Activated naive CD8-positive, alpha-beta T cell (primary cell): ENCODE results near the gene BIRC7.

Source experiments
- H3K27ac Mint-ChIP-seq: one replicate; pipeline ENCODE4 v1.8.0; 2021; ENCODE audit warnings: mixed read lengths
- H3K27me3 Mint-ChIP-seq: one replicate; pipeline ENCODE4 v1.8.0; 2021; ENCODE audit warnings: mixed read lengths
- H3K36me3 Mint-ChIP-seq: one replicate; pipeline ENCODE4 v1.8.0; 2021; ENCODE audit warnings: mixed read lengths
- H3K4me1 Mint-ChIP-seq: one replicate; pipeline ENCODE4 v1.8.0; 2021; ENCODE audit warnings: low read depth, mixed read lengths
- H3K4me3 Mint-ChIP-seq: one replicate; pipeline ENCODE4 v1.8.0; 2021; ENCODE audit warnings: mild to moderate bottlenecking, mixed read lengths
- H3K9me3 Mint-ChIP-seq: one replicate; pipeline ENCODE4 v1.8.0; 2021; ENCODE audit warnings: low read depth, mixed read lengths

The BIRC7 gene

DNA sequence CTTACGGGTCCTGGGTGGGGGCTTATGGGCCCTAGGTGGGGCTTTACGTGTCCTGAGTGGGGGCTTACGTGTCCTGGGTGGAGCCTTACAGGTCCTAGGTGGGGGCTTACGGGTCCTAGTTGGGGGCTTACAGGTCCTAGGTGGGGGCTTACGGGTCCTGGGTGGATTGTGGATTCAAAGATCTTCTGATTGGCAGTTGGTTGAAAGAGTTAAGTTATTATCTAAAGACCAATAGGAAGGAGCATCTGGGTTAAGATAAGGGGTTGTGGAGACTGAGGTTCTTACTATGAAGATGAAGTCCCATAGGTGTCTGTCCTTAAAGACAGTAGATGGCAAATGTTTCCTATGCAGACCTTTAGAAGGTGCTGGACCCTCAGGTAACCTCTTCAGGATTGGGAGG, 8.4 kb upstream of the BIRC7 start:
- Mint-ChIP-seq H3K36me3 (no peaks in the 10 kb centered on the region), H3K4me3 (no peak overlapping the region), H3K27me3 (peaks cover 12% of the 10 kb centered on the region), H3K9me3 (no peaks in the 10 kb centered on the region), H3K27ac (no peak overlapping the region), H3K4me1 (no peaks in the 10 kb centered on the region)

- H3K27ac Mint-ChIP-seq: no peak overlapping the region
These were observed 6.9 kb upstream of the BIRC7 start for GRCh38 chr20:63228806-63229205.

DNA sequence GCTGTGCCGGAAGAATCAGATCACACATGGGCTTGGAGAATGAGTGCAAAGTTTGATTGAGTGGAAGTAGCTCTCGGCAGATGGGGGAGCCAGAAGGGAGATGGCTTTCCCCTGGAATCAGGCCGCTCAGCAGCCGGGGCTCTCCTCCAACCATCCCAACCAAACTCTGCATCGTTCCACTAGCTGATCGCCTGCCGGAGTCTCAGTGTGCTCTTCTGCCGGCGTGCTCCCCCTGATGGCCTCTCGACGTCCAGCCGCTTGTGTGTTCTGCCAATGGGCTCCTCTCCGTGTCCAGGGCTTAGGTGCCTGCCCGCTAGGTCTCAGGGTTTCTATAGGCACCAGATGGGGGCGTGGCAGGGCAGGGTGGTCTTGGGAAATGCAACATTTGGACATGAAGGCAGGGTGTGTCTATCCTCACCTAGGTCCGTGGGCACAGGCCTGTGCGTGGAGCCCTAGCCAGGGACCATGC, 4.9 kb upstream of the BIRC7 start:
- Mint-ChIP-seq H3K36me3 (no peaks in the 10 kb centered on the region), H3K9me3 (no peaks in the 10 kb centered on the region), H3K4me3 (no peak overlapping the region), H3K27me3 (peaks cover 13% of the 10 kb centered on the region), H3K4me1 (peaks cover 2% of the 10 kb centered on the region), H3K27ac (no peak overlapping the region)

More at GRCh38 chr20:63228806-63229205, 6.9 kb upstream of the BIRC7 start:
- Mint-ChIP-seq H3K4me1 (no peaks in the 10 kb centered on the region), H3K36me3 (no peaks in the 10 kb centered on the region), H3K4me3 (no peak overlapping the region), H3K9me3 (no peaks in the 10 kb centered on the region), H3K27me3 (peaks cover 13% of the 10 kb centered on the region)

DNA sequence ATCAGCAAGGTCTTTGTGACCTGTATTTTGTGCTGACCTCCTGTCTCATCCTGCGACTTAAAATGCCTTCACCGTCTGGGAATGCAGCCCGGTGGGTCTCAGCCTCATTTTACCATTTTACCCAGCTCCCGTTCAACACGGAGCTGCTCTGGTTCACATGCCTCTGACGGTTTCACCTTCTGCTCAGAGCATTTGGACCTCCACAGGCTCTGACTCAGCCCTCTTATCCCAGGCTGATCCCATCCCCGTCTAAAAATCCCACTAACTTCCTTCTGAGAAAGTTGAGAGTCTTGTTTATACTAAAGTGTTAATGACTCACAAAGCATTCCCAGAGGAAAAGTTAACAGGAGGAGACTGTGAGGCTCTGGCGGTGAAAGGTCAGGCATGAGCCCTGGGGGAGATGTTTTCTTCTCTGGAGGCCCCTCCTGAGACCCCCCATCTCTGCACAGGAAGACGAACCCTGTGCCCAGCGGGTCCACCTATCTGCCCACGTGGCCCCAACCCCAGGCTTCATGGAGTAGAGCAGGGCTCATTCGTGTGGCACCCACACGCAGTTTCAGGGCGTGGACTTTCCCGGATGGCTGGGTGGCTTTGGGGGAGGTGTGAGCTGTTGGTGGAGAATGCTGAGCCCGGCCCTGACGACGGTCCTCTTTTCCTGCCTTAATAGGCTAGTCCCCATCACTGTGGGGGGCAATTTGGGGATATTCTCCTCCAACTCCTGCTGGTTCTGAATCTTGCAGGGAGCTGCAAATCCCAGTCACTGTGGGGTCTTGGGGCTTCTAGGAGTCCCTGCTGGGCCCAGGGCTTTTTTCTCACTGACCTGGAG, 3.3 kb upstream of the BIRC7 start:
- Mint-ChIP-seq H3K4me1 (peaks cover 2% of the 10 kb centered on the region), H3K27ac (no peak overlapping the region), H3K9me3 (no peaks in the 10 kb centered on the region), H3K27me3 (peaks cover 13% of the 10 kb centered on the region), H3K4me3 (no peak overlapping the region), H3K36me3 (no peaks in the 10 kb centered on the region)

- Mint-ChIP-seq H3K4me3 (no peak overlapping the region), H3K4me1 (peaks cover 2% of the 10 kb centered on the region), H3K9me3 (no peaks in the 10 kb centered on the region), H3K27me3 (peaks cover 13% of the 10 kb centered on the region), H3K36me3 (no peaks in the 10 kb centered on the region), H3K27ac (no peak overlapping the region)
These were observed 2.7 kb upstream of the BIRC7 start for GRCh38 chr20:63233061-63233344.

- Mint-ChIP-seq H3K9me3 (no peaks in the 10 kb centered on the region), H3K4me1 (peaks cover 2% of the 10 kb centered on the region), H3K27me3 (peaks cover 13% of the 10 kb centered on the region), H3K4me3 (no peak overlapping the region), H3K27ac (no peak overlapping the region), H3K36me3 (no peaks in the 10 kb centered on the region)
These were observed 1.8 kb upstream of the BIRC7 start for GRCh38 chr20:63233924-63234323.

GRCh38 chr20:63234693-63235398, 859 bp upstream of the BIRC7 start:
- Mint-ChIP-seq H3K27me3 (peaks cover 10% of the 10 kb centered on the region), H3K36me3 (no peaks in the 10 kb centered on the region), H3K4me1 (peaks cover 2% of the 10 kb centered on the region), H3K9me3 (no peaks in the 10 kb centered on the region), H3K4me3 (no peak overlapping the region), H3K27ac (no peak overlapping the region)

DNA sequence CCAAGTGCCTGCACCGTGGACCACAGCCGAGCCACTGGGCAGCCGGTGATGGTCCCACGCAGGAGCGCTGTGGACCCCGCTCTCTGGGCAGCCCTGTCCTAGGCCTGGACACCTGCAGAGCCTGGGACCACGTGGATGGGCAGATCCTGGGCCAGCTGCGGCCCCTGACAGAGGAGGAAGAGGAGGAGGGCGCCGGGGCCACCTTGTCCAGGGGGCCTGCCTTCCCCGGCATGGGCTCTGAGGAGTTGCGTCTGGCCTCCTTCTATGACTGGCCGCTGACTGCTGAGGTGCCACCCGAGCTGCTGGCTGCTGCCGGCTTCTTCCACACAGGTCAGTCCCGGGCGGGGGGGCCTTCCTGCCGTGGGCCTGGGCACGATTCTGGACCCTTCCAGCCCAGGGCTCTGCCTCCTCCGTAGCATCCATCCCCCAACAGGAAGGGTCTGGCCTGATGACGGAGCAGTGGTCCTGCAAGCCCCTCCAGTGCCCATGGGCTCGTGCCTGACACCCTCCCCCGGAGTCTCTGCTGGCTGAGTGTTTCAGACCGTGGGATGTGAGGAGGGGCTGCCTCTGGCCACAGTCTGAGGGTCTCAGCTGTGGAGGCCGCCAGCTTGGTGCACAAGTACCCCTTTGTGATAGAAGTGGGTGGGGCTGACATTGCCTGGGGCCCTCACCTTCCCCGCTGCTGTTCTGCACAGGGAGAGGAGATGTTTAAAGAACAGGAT, 572 bp downstream of the BIRC7 start:
- Mint-ChIP-seq H3K27ac (no peak overlapping the region), H3K27me3 (peaks cover 10% of the 10 kb centered on the region), H3K4me3 (no peak overlapping the region)

DNA sequence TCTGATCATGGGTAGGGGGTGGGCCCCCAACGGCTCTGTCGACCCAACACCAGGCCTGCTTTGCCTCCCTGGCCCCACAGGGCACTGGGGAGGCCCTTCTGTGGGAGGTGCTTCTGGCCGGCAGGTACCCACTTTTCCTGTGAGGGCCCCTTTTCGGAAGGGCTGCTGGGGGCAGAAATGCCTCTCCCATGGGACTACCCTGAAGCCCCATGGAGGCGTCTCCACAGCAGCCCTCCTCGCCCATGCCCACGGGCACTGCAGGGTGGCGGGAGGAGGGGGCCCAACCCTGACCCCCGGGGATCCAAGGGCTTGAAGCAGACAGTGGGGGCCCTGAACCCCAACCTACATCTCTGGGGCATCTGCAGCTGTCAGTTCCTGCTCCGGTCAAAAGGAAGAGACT, 2.3 kb downstream of the BIRC7 start:
- H3K4me3 Mint-ChIP-seq: no peak overlapping the region
- H3K36me3 Mint-ChIP-seq: no peaks in the 10 kb centered on the region
- H3K27me3 Mint-ChIP-seq: no peaks in the 10 kb centered on the region
- no peaks in the 10 kb centered on the region for H3K9me3 Mint-ChIP-seq
- H3K27ac Mint-ChIP-seq: no peak overlapping the region
- peaks cover 2% of the 10 kb centered on the region for H3K4me1 Mint-ChIP-seq

More for the DNA sequence above, 572 bp downstream of the BIRC7 start:
- H3K4me1 Mint-ChIP-seq: peaks cover 2% of the 10 kb centered on the region
- H3K36me3 Mint-ChIP-seq: no peaks in the 10 kb centered on the region
- no peaks in the 10 kb centered on the region for H3K9me3 Mint-ChIP-seq

DNA sequence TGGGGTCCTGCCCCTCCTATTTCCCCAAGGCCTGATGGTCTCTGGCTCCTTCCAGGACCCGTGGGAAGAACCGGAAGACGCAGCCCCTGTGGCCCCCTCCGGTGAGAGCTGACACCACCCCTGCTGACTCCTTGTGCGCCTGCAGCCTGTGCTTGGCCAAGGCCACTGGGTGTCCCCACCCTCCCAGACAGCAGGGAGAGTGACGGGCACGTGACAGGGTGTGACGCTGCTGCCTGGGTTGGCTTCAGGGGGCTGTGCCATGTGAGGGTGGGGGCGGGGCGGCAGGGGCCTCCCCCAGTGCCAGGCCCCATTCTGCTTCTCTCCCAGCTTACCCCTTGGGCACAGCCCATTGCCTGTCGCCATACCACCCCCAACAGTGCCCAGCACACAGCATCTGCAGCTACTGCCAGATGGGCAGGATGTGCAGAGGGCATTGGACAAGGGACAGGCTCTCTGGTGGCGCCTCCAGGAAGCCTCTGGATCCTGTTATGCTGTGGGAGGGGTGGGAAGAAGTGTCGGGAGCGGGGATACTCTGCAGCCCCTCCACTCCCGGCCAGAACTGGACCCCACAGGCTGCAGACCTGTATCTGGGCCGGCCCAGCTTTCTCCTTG, 2.9 kb downstream of the BIRC7 start:
- peaks cover 2% of the 10 kb centered on the region for H3K4me1 Mint-ChIP-seq
- H3K27me3 Mint-ChIP-seq: no peaks in the 10 kb centered on the region
- H3K27ac Mint-ChIP-seq: no peak overlapping the region
- H3K4me3 Mint-ChIP-seq: no peak overlapping the region
- no peaks in the 10 kb centered on the region for H3K36me3 Mint-ChIP-seq
- H3K9me3 Mint-ChIP-seq: no peaks in the 10 kb centered on the region

GRCh38 chr20:63239431-63239830, 3.7 kb downstream of the BIRC7 start:
- H3K27me3 Mint-ChIP-seq: no peaks in the 10 kb centered on the region
- no peaks in the 10 kb centered on the region for H3K36me3 Mint-ChIP-seq
- no peaks in the 10 kb centered on the region for H3K9me3 Mint-ChIP-seq

DNA sequence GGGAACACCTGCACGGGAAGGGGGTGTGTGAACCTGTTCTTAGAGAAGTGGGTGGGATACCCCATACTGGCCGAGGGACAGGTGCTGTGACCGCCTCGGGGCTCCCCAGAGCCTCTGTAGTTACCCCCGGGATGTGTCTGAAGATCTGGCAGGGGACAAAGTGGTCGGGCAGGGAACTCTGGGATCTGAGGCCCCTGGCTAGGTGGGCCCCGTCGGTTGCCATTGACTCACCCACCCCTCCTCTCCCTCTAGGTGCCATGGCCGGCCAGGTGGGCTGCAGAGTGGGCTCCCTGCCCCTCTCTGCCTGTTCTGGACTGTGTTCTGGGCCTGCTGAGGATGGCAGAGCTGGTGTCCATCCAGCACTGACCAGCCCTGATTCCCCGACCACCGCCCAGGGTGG, 4.3 kb downstream of the BIRC7 start:
- no peak overlapping the region for H3K27ac Mint-ChIP-seq
- no peaks in the 10 kb centered on the region for H3K27me3 Mint-ChIP-seq
- no peak overlapping the region for H3K4me3 Mint-ChIP-seq
- no peaks in the 10 kb centered on the region for H3K4me1 Mint-ChIP-seq
- H3K9me3 Mint-ChIP-seq: no peaks in the 10 kb centered on the region
- no peaks in the 10 kb centered on the region for H3K36me3 Mint-ChIP-seq

More at GRCh38 chr20:63239431-63239830, 3.7 kb downstream of the BIRC7 start:
- H3K27ac Mint-ChIP-seq: no peak overlapping the region
- peaks cover 2% of the 10 kb centered on the region for H3K4me1 Mint-ChIP-seq
- H3K4me3 Mint-ChIP-seq: no peak overlapping the region

DNA sequence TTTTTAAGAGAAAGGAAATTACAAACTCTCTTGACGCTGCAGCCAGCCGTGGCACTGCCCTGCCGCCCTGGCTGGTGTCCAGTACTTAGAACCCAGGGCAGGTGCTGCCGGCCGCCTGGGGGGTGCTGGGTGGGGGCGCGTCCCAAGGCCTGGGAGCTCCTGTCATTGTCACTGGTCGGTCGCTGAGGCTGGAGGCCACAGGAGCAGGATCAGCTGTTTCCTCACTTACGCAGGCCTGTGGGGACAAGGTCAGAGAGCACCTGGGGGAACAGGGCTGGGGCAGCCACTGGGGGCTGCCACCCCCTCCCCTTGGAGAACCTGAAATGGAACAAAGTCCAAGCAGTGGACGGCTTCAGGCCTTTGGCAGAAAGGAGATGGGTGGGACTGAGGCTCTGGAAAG, 5.6 kb downstream of the BIRC7 start:
- H3K4me1 Mint-ChIP-seq: no peaks in the 10 kb centered on the region
- H3K27me3 Mint-ChIP-seq: peaks cover 2% of the 10 kb centered on the region
- H3K36me3 Mint-ChIP-seq: no peaks in the 10 kb centered on the region
- H3K9me3 Mint-ChIP-seq: no peaks in the 10 kb centered on the region
- no peak overlapping the region for H3K27ac Mint-ChIP-seq
- H3K4me3 Mint-ChIP-seq: no peak overlapping the region

- Mint-ChIP-seq H3K27ac (no peak overlapping the region), H3K36me3 (no peaks in the 10 kb centered on the region), H3K27me3 (peaks cover 2% of the 10 kb centered on the region), H3K9me3 (no peaks in the 10 kb centered on the region), H3K4me1 (no peaks in the 10 kb centered on the region), H3K4me3 (no peak overlapping the region)
These were observed 7.0 kb downstream of the BIRC7 start for GRCh38 chr20:63242736-63243135.
